Testis (tissue), 2 donors: ENCODE measurements around the gene RABIF.

Experiments used
- POLR2A ChIP-seq: fragments of 450-650 bp; IDR thresholded peaks from one replicate; pipeline ENCODE4 v1.6.1; 2017; ENCODE audit warnings: antibody characterized with exemption, mild to moderate bottlenecking, moderate library complexity
- TF ChIP-seq, protein P1 (sequence below), 3 experiments: fragments of 450-650 bp in 2 of 3; fragments of 200-600 bp in 1 of 3; sonication (generic) in 1 of 3; IDR thresholded peaks; one replicate each; pipeline ENCODE4 v1.5.1; 2016 to 2019; ENCODE audit warnings: antibody characterized with exemption in 3 of 3, mild to moderate bottlenecking in 2 of 3, moderate library complexity in 1 of 3

DNA sequence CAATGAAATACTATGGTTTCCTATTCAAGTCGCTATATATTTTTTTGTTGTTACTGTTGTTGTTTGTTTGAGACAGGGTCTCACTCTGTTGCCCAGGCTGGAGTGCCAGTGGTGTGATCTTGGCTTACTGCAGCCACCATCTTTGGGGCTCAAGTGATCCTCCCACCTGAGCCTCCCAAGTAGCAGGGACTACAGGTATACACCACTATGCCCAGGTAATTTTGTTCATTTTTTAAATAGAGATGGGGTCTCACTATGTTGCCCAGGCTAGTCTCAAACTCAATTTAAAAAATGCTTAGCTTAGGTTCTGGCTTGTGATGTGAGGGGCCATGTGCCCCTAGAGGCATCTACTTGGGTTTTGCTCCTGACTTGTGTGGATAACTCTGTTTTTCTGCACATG, 9.8 kb downstream of the RABIF start:
- TF ChIP-seq, protein P1, sequence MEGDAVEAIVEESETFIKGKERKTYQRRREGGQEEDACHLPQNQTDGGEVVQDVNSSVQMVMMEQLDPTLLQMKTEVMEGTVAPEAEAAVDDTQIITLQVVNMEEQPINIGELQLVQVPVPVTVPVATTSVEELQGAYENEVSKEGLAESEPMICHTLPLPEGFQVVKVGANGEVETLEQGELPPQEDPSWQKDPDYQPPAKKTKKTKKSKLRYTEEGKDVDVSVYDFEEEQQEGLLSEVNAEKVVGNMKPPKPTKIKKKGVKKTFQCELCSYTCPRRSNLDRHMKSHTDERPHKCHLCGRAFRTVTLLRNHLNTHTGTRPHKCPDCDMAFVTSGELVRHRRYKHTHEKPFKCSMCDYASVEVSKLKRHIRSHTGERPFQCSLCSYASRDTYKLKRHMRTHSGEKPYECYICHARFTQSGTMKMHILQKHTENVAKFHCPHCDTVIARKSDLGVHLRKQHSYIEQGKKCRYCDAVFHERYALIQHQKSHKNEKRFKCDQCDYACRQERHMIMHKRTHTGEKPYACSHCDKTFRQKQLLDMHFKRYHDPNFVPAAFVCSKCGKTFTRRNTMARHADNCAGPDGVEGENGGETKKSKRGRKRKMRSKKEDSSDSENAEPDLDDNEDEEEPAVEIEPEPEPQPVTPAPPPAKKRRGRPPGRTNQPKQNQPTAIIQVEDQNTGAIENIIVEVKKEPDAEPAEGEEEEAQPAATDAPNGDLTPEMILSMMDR (IDR thresholded peaks at IDR 0.05): no peak
- no peak for TF ChIP-seq POLR2A
